Skeletal muscle tissue (tissue), 4 donors: ENCODE results near the gene CD1E. TPM values are rescaled to one million over a fixed set of nuclear protein-coding genes. Genes with fewer than 3 reads are reported as not detected.
"Not testable (repeated sequence)": the region's sequence is repeated elsewhere in the genome, so short reads cannot be mapped to it uniquely, and the experiment has no call there.

Experiments used
- H3K27ac ChIP-seq: one replicate; pipeline ENCODE4 v1.7.0; 2013; ENCODE audit warnings: mild to moderate bottlenecking, low read depth, low read length, inconsistent platforms
- H3K27me3 ChIP-seq, 3 donors: one replicate each; pipeline ENCODE4 v1.7.0; 2013; ENCODE audit warnings: low read length in 3 of 3; ENCODE audit not compliant: control insufficient read depth in 3 of 3, insufficient read depth in 3 of 3
- H3K36me3 ChIP-seq, 3 donors: one replicate each; pipeline ENCODE4 v1.7.0; 2013; ENCODE audit warnings: low read length in 3 of 3; ENCODE audit not compliant: control insufficient read depth in 3 of 3, insufficient read depth in 3 of 3
- H3K4me1 ChIP-seq, 3 donors: one replicate each; pipeline ENCODE4 v1.7.0; 2013; ENCODE audit warnings: low read length in 3 of 3, mild to moderate bottlenecking in 3 of 3; ENCODE audit not compliant: control insufficient read depth in 3 of 3, insufficient read depth in 3 of 3
- H3K4me3 ChIP-seq, 3 donors: one replicate each; pipeline ENCODE4 v1.7.0; 2013; ENCODE audit warnings: low read length in 3 of 3
- H3K9ac ChIP-seq, 3 donors: one replicate each; pipeline ENCODE4 v1.7.0; 2013; ENCODE audit warnings: low read length in 3 of 3, mild to moderate bottlenecking in 3 of 3, moderate library complexity in 2 of 3, low read depth in 1 of 3
- H3K9me3 ChIP-seq, 3 donors: one replicate each; pipeline ENCODE4 v1.7.0; 2013; ENCODE audit warnings: low read length in 3 of 3; ENCODE audit not compliant: control insufficient read depth in 3 of 3
- total RNA-seq: library from RNA; depleted of rRNA; stranded (reverse); fragments of >200 nt; gene quantifications from one replicate; pipeline ENCODE4 v1.2.3, GENCODE V29; 2014
- donor health status: Osteomylitis.

CD1E gene
- total RNA-seq, 1 donor from 2014 or later = 0.52 TPM

GRCh38 chr1:158357441-158357840 lies 3.7 kb downstream of the CD1E start:
- no peak overlapping the region for H3K27ac ChIP-seq
- no peak overlapping the region for H3K9ac ChIP-seq
- no peak overlapping the region for H3K4me3 ChIP-seq
- H3K27me3 ChIP-seq = no peaks in the 10 kb centered on the region
- H3K9me3 ChIP-seq = no peaks in the 10 kb centered on the region
- no peaks in the 10 kb centered on the region for H3K4me1 ChIP-seq
- no peaks in the 10 kb centered on the region for H3K36me3 ChIP-seq

- Histone ChIP-seq H3K27ac (no peak overlapping the region), H3K27me3 (no peaks in the 10 kb centered on the region), H3K9ac (no peak overlapping the region), H3K4me3 (no peak overlapping the region), H3K36me3 (no peaks in the 10 kb centered on the region), H3K4me1 (no peaks in the 10 kb centered on the region), H3K9me3 (no peaks in the 10 kb centered on the region)
These were observed 8.8 kb downstream of the CD1E start for GRCh38 chr1:158362482-158362881.

- H3K9ac ChIP-seq = no peak overlapping the region
- H3K27me3 ChIP-seq = no peaks in the 10 kb centered on the region
- no peak overlapping the region for H3K27ac ChIP-seq
- no peaks in the 10 kb centered on the region for H3K9me3 ChIP-seq
- H3K4me3 ChIP-seq = no peak overlapping the region
- H3K36me3 ChIP-seq = no peaks in the 10 kb centered on the region
- no peaks in the 10 kb centered on the region for H3K4me1 ChIP-seq
These were observed 9.2 kb downstream of the CD1E start for GRCh38 chr1:158362941-158363340.

GRCh38 chr1:158366783-158367182 lies 13.1 kb downstream of the CD1E start:
- Histone ChIP-seq H3K36me3 (no peaks in the 10 kb centered on the region), H3K9me3 (peaks cover 0 to 9% (median 4%) of the 10 kb centered on the region in 3 donors), H3K4me3 (no peak overlapping the region), H3K4me1 (no peaks in the 10 kb centered on the region), H3K27ac (no peak overlapping the region), H3K27me3 (no peaks in the 10 kb centered on the region), H3K9ac (no peak overlapping the region)

- H3K4me1 ChIP-seq = no peaks in the 10 kb centered on the region
- H3K4me3 ChIP-seq = no peak overlapping the region
- peaks cover 0 to 9% (median 4%) of the 10 kb centered on the region in 3 donors for H3K9me3 ChIP-seq
These were observed 17.7 kb downstream of the CD1E start for GRCh38 chr1:158371188-158371953.

GRCh38 chr1:158374101-158374500 lies 20.4 kb downstream of the CD1E start:
- H3K27ac ChIP-seq, H3K27me3 ChIP-seq, H3K4me1 ChIP-seq, H3K36me3 ChIP-seq, H3K9ac ChIP-seq, H3K9me3 ChIP-seq, H3K4me3 ChIP-seq: not testable (repeated sequence)

More at GRCh38 chr1:158371188-158371953, 17.7 kb downstream of the CD1E start:
- Histone ChIP-seq H3K27ac (no peak overlapping the region), H3K36me3 (no peaks in the 10 kb centered on the region), H3K9ac (no peak overlapping the region), H3K27me3 (no peaks in the 10 kb centered on the region)

- no peaks in the 10 kb centered on the region for H3K4me1 ChIP-seq
- H3K36me3 ChIP-seq = no peaks in the 10 kb centered on the region
- H3K4me3 ChIP-seq = no peak overlapping the region
- no peak overlapping the region for H3K9ac ChIP-seq
- H3K27me3 ChIP-seq = no peaks in the 10 kb centered on the region
- H3K9me3 ChIP-seq = peaks cover 0 to 9% (median 4%) of the 10 kb centered on the region in 3 donors
- H3K27ac ChIP-seq = no peak overlapping the region
These were observed 21.2 kb downstream of the CD1E start for GRCh38 chr1:158374860-158375259.

- H3K36me3 ChIP-seq = no peaks in the 10 kb centered on the region
- no peaks in the 10 kb centered on the region for H3K27me3 ChIP-seq
- H3K4me3 ChIP-seq = no peak overlapping the region
- H3K4me1 ChIP-seq = no peaks in the 10 kb centered on the region
- H3K9me3 ChIP-seq = no peaks in the 10 kb centered on the region
- H3K27ac ChIP-seq = no peak overlapping the region
- H3K9ac ChIP-seq = no peak overlapping the region
These were observed 36.6 kb downstream of the CD1E start for GRCh38 chr1:158390331-158390730.

GRCh38 chr1:158391099-158391498 lies 37.4 kb downstream of the CD1E start:
- Histone ChIP-seq H3K9ac (no peak overlapping the region), H3K4me3 (no peak overlapping the region), H3K27ac (no peak overlapping the region)

GRCh38 chr1:158393476-158393875 lies 39.8 kb downstream of the CD1E start:
- Histone ChIP-seq H3K4me3 (no peak overlapping the region), H3K4me1 (no peaks in the 10 kb centered on the region), H3K9ac (no peak overlapping the region), H3K27me3 (no peaks in the 10 kb centered on the region), H3K9me3 (no peaks in the 10 kb centered on the region), H3K27ac (no peak overlapping the region), H3K36me3 (no peaks in the 10 kb centered on the region)

More at GRCh38 chr1:158391099-158391498, 37.4 kb downstream of the CD1E start:
- Histone ChIP-seq H3K4me1 (no peaks in the 10 kb centered on the region), H3K9me3 (no peaks in the 10 kb centered on the region), H3K27me3 (no peaks in the 10 kb centered on the region), H3K36me3 (no peaks in the 10 kb centered on the region)
